Activated CD4-positive, alpha-beta T cell treated with anti-CD3 and anti-CD28 coated beads, Interleukin-2, amount 50 U/mL, for 24 hours (primary cell): Measurements from ENCODE around the gene ADRA2C.

Experiments
- DNase-seq, 2 donors: peaks; one replicate each; pipeline ENCODE4 v3.0.0-alpha.2; 2020; ENCODE audit warnings: low read depth in 1 of 2, low spot score in 1 of 2

Gene ADRA2C

DNA sequence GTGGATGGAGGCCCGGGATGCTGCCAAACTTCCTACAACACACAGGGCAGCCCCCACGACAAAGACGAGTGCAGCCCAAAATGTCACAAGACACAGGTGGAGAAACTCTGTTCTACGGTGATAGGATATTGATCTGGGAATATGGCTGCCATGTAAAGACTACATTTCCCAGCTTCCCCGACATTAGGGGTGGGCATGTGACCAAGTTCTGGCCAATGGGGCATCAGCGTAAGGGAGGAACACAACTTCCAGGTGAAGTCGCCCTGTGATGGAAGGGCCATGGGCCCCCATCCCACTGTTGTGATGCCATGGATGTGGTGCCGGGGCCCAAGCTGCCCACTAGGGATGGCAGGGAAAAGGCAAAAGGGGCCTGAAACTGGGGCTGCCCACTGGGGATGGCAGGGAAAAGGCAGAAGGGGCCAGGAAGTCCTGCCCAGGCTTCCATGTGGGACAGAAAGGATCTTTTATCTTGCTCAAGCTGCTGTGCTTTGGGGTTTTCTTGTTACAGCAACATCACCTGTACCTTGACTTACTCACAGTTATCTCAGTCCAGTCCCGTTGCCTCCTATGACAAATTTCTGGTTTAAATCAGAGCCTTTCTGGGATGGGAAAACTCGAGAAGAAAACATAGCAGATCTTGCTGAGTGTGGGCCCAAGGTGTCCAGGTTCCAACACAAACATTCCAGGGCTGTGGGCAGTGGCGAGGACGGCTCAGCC is 9.7 kb upstream of the ADRA2C start:
- no peak for DNase-seq

DNA sequence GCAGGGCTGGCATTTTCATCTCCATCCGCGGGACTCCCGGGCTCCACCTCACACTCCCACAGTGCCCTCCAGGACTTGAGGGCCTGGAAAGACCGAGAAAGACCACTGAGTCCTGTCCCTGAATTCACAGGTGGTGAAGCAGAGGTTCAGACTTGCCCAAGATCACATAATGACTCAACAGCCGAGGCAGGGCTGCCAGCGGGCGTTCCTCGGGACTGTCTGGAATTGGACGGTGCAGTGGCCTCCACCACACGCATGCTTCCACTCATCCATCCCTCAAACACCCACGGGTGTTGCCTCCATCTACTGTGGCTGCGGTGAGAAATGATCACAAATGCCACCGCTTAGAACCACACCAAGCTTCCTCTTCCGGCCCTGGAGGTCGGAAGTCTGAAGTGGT is 6.9 kb upstream of the ADRA2C start:
- DNase-seq, result no peak

DNA sequence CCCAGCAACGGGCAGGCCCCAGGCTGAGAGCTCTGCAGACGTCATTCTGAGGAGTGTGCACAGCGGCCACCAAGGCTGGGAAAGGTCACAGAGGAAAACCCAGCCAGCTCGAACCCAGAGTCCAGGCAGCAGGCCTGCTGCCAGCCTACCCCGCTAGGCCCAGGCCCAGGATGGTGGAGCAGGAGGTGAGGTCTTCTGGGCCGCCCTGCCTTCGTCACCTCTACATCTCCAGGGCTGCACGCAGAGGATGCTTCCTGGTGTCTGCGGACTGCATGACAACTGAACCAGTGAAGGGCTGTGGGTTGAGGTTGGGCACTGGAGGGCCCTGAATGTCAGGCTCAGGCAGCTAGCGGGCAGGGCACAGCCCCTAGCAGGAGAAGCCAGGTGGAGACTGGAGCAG is 5.8 kb upstream of the ADRA2C start:
- no peak for DNase-seq

GRCh38 chr4:3760841-3761240 is 5.3 kb upstream of the ADRA2C start:
- DNase-seq, result no peak

DNA sequence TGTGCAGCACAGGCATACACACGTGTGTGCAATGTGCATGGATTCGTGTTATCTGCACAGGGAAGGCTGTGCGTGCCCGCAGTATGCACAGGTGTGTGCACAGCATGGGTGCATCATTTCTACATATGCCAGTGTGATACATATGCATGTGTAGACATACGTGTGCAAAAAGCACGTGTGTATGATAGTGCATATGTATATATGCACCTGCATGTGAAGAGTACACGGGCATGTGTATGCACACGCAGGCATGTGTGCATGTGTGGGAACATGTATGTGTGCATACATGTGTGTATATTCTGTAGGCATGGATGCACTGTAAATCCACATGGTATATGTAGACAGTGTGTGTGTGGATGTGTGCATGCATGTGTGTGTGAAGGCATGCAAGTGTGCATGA is 3.9 kb upstream of the ADRA2C start:
- no peak for DNase-seq

DNA sequence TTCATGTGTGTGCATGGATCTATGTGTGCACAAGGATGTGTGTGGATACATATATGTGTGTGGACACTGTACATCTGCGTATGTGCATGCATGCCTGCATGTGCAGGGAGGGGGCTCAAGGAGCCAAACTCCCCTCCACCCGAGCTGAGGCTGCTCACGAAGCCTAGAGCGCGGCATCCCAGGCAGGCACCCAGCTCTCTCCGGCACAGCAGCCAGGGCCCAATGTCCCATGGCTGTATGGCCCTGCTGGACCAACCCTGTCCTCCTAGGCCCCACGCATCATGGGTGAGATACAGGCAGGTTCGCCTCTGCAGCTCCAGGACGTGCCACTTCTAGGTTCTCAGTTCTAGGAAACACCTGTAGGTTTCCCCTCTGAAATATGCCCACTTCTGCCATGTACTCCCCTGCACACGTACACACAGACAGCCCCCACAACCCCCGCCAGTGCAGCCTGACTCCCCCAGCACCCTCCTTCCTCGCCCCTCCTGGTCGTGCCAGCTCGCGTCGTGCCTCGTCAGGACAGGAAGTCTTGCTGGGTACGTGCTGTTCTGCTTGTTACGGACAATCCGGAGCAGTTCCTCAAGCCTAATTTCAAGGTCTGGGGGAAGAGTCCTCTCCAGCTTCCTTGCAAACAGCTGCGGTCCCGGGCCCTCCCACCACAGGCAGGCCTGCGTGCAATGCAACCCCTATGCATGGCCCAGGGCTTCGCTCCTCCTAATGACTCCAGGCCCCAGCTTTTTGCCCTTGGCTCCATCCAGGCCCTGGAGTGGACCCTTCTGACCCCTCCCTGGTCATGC is 3.2 kb upstream of the ADRA2C start:
- no peak for DNase-seq

DNA sequence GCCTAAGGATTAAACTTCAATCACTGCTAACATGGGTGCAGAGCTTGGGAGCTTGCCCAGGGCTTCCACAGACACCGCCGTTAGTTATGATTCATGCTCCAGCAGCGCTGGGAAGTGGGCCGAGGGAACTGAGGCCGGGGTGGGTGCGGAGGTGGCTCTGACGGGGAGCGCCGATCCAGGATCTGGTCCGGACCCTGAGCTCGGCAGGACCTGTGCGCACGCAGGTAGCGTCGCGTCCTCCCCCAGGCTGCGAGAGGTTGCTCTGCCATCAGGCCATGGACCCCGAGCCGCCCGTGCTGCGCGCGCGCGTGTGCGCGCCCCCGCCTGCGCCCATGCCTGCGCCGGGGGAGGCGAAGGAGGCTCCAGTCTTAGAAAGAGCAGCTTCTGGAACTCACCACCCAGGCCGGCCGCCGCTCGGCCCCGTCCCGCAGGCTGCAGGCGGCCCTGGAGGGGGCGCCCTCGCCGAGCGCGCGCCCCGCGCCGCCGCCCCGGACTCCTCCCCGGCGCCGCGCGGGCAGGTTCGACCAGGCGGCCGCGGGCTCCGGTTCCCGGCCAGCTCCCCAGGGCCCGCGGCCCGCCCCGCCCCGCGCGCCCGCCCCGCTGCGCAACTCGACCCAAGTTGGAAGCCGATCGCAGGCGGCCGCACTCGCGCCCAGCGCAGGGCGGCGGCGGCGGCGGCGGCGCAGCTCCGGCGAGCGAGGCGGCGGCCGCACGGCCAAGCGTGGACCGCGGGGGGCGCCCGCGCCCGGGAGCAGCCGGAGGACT is 732 bp upstream of the ADRA2C start:
- no peak for DNase-seq

DNA sequence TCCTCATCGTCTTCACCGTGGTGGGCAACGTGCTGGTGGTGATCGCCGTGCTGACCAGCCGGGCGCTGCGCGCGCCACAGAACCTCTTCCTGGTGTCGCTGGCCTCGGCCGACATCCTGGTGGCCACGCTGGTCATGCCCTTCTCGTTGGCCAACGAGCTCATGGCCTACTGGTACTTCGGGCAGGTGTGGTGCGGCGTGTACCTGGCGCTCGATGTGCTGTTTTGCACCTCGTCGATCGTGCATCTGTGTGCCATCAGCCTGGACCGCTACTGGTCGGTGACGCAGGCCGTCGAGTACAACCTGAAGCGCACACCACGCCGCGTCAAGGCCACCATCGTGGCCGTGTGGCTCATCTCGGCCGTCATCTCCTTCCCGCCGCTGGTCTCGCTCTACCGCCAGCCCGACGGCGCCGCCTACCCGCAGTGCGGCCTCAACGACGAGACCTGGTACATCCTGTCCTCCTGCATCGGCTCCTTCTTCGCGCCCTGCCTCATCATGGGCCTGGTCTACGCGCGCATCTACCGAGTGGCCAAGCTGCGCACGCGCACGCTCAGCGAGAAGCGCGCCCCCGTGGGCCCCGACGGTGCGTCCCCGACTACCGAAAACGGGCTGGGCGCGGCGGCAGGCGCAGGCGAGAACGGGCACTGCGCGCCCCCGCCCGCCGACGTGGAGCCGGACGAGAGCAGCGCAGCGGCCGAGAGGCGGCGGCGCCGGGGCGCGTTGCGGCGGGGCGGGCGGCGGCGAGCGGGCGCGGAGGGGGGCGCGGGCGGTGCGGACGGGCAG is 792 bp downstream of the ADRA2C start:
- no peak for DNase-seq

GRCh38 chr4:3767570-3768288 is 1.5 kb downstream of the ADRA2C start:
- DNase-seq, result no peak

GRCh38 chr4:3768842-3769641 is 2.9 kb downstream of the ADRA2C start:
- no peak for DNase-seq

DNA sequence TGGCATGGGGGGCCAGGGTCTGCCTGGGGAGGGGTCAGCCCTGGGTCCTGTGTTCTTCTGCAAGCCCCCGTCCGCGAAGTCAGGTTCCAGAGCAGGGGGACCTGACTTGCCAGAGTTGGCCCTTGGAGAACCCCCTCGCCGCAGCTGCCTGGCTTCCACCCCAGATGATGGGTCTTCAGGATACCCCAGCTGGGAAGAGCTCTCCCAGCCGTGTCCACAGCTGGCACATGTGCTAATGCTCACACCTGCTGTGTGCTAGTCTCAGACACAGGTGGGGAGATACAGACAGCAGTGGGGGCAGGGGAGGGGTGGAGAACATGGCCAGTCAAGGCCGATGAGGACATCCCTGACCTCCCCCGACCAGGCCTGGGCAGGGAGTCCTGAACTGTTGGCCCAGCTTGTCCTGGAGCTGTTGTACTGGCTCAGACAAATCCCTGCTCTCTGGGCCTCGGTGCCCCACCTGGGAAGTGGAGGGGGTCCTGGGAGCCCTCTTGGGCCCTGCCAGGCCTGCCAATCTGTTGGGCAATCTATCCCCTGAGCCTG is 3.5 kb downstream of the ADRA2C start:
- no peak for DNase-seq

DNA sequence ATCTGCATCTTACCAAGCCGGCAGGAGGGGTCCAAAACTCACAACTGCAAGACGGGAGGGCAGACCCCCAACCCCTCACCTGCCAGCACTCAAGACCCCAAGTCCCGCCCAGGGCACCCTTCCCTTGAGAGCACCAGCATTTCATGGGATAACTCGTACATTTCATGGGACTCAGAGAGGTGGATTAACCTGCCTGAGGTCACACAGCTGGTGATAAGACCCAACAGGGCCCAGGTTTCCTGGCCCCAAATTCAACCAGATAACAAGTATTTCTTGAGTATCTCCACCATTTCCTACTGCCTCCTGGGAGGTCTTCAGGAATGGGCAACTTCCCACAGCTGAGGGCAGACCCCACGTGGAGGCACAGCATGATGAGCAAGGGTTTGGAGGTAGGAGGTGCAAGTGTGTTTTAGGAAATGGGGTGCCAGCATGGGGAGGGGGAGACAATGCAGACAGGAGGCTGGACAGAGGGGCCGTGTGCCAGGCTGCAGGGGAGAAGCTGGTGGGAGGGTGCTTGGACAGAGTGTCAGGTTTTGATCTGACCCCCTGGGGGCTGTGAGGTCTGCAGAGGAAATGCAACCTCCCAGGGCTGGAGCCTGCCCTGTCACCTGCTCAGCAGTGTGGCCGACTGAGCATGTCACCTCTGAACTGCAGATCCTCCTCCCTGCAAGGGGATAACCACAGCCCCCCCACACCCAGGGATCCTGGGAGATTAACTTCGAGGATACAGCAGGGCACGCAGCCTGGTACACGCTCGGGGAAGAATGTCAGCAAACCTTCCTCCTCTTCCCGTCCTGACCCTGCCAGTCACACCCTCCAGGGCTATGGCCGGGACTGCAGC is 4.4 kb downstream of the ADRA2C start:
- no peak for DNase-seq

DNA sequence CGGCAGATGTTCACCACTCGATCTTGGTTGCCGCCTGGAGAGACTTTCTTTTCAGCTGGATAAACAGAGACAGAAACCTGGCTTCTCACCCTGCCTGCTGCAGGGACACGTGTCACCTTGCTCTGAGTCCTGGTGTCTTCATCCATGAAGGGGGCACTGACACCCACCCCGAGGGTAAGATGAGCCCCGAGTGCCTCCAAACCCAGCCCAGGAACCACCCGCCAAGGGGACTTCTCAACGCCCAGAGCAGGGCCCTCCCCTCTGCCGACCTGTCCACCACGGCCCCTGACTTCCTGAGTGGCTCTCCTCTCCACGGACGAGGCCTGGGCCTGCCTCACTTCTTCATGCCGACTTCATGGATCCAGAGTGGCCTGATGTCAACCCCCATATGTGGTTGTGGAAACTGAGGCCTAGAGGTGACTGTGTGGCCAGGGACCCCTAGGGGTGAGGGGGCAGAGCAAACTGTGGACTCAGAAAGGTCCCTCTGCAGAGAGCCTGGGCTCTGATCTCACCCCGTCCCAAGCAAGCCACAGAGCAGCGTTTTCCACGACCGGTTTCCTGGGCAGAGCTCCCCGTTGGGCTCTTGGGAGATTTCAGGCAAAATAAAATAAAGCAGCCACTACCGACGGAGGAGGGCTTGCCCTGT is 5.1 kb downstream of the ADRA2C start:
- DNase-seq, result no peak

DNA sequence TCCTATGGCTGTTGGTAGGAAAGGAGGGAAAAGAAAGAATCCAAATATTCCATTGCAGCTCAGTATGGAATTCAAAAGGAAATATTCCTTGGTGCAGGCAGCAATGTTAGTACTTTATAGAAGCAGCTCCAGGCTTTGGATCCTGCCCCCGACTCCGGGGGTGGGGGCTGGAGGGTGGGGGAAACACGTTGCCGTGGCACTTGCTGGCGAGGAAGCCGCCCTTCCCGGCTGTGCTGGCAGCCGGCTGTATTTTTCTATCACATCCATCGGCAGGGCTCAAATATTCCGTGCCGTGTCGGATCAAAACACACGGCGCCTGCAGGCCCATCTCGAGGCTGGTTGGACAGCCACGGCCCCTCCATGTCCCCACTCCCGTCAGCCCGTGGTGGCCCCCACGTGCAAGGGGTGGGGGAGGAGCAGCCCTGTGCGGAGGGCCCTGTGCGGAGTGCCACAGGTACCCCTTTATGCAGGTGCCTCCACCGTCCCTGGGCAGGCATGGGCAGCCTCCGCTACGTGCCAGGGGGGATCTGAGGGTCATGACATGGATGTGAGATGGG is 5.8 kb downstream of the ADRA2C start:
- DNase-seq, result no peak

- DNase-seq, result no peak
Observed at GRCh38 chr4:3772632-3773031, 6.4 kb downstream of the ADRA2C start.

- DNase-seq, result no peak
Observed at GRCh38 chr4:3773552-3774001, 7.4 kb downstream of the ADRA2C start.

- no peak for DNase-seq
Observed at GRCh38 chr4:3774253-3774883, 8.2 kb downstream of the ADRA2C start.
